H1 (cell line): ENCODE measurements around the gene VPS9D1. TPM values are rescaled to one million over a fixed set of nuclear protein-coding genes. Genes with fewer than 3 reads are reported as not detected.
A peak's percentile ranks its signal among the peaks of the same experiment; 100 is the strongest.

Source experiments
- CTCF ChIA-PET: fragments of 300-600 bp; sonication (Branson Sonifier 250); formaldehyde crosslinking; loops from one replicate; lab custom pipeline; 2021; ENCODE audit not compliant: partially characterized antibody; lab: Charles Lee
- POLR2A ChIA-PET: fragments of 300-600 bp; sonication (Branson Sonifier 250); formaldehyde crosslinking; loops from one replicate; lab custom pipeline; 2021; ENCODE audit warnings: inconsistent platforms; ENCODE audit not compliant: partially characterized antibody; lab: Charles Lee
- DNase-seq, 2 experiments: peaks; one replicate each; pipeline versions ENCODE4 v3.0.0 to v3.0.0-alpha.2; 2010 to 2022; ENCODE audit warnings: low spot score in 2 of 2, low read depth in 1 of 2, mixed read lengths in 1 of 2
- FAIRE-seq: peaks from 2 replicates; lab custom pipeline; 2011; peaks lifted over from hg19 to GRCh38; lab: Jason Lieb, UNC
- H2AFZ ChIP-seq: 2 replicates; pipeline ENCODE4 v1.8.1; 2012; ENCODE audit warnings: low read length, inconsistent platforms
- H2AK5ac ChIP-seq: 2 replicates; pipeline ENCODE4 v1.6.1; 2013; ENCODE audit warnings: low read depth, low read length
- H2BK120ac ChIP-seq: replicated peaks from 2 replicates; pipeline ENCODE3; 2013; ENCODE audit warnings: low read depth, low read length, inconsistent platforms
- H2BK12ac ChIP-seq: 2 replicates; pipeline ENCODE4 v1.6.1; 2013; ENCODE audit warnings: low read depth, low read length
- H2BK15ac ChIP-seq: 2 replicates; pipeline ENCODE4 v1.6.1; 2013; ENCODE audit warnings: low read length
- H2BK20ac ChIP-seq: 2 replicates; pipeline ENCODE4 v1.6.1; 2013; ENCODE audit warnings: low read length
- H2BK5ac ChIP-seq: 2 replicates; pipeline ENCODE4 v1.6.1; 2013; ENCODE audit warnings: low read depth, low read length
- H3K14ac ChIP-seq: 2 replicates; pipeline ENCODE4 v1.6.1; 2013; ENCODE audit warnings: inconsistent platforms; ENCODE audit not compliant: insufficient read length
- H3K18ac ChIP-seq: 2 replicates; pipeline ENCODE4 v1.6.1; 2013; ENCODE audit warnings: low read length; ENCODE audit errors: extremely low read depth
- H3K23ac ChIP-seq: 2 replicates; pipeline ENCODE4 v1.6.1; 2013; ENCODE audit warnings: inconsistent platforms; ENCODE audit not compliant: insufficient read length
- H3K23me2 ChIP-seq: 2 replicates; pipeline ENCODE4 v1.6.1; 2013; ENCODE audit warnings: low read depth, low read length
- H3K27ac ChIP-seq: 2 replicates; pipeline ENCODE4 v1.6.1; 2011; ENCODE audit warnings: low read depth, low read length, inconsistent platforms
- H3K27me3 ChIP-seq, 4 experiments: replicated peaks in 1 of 4; 1 replicate in 1 of 4; 2 replicates in 3 of 4; pipeline versions ENCODE4 v1.6.1 to v1.8.1; 2011 to 2013; ENCODE audit warnings: low read length in 3 of 4, mild to moderate bottlenecking in 3 of 4, inconsistent platforms in 2 of 4, mixed read lengths in 2 of 4, moderate library complexity in 1 of 4; ENCODE audit not compliant: control insufficient read depth in 3 of 4, insufficient read depth in 3 of 4; ENCODE audit errors: extremely low read depth in 1 of 4
- H3K36me3 ChIP-seq, 4 experiments: 2 replicates each; pipeline versions ENCODE4 v1.6.1 to v1.8.1; 2011 to 2013; ENCODE audit warnings: mild to moderate bottlenecking in 4 of 4, low read length in 3 of 4, moderate library complexity in 2 of 4, control low read depth in 1 of 4, inconsistent platforms in 1 of 4; ENCODE audit not compliant: insufficient read depth in 4 of 4, control insufficient read depth in 2 of 4
- H3K4ac ChIP-seq: replicated peaks from 2 replicates; pipeline ENCODE3; 2013; ENCODE audit warnings: low read length, low read depth, mixed read lengths, inconsistent platforms; ENCODE audit not compliant: insufficient read length
- H3K4me1 ChIP-seq, 4 experiments: replicated peaks in 1 of 4; 1 replicate in 1 of 4; 2 replicates in 3 of 4; pipeline versions ENCODE4 v1.6.1 to v1.8.1; 2011 to 2013; ENCODE audit warnings: low read length in 3 of 4, inconsistent platforms in 2 of 4, mixed read lengths in 1 of 4; ENCODE audit not compliant: insufficient read depth in 4 of 4, control insufficient read depth in 3 of 4
- H3K4me2 ChIP-seq, 2 experiments: 2 replicates each; pipeline versions ENCODE4 v1.6.1 to v1.8.1; 2011 to 2013; ENCODE audit warnings: low read depth in 2 of 2, low read length in 2 of 2, control low read depth in 1 of 2, inconsistent platforms in 1 of 2, mild to moderate bottlenecking in 1 of 2; ENCODE audit not compliant: insufficient read depth in 1 of 2
- H3K4me3 ChIP-seq, 4 experiments: fragments of 200-600, 300-600 bp in 1 of 4; sonication (generic), shearing (Covaris generic), sonication (Bioruptor Twin) in 1 of 4; 2 replicates each; pipeline versions ENCODE4 v1.5.1 to v1.8.1; 2011 to 2016; ENCODE audit warnings: low read length in 4 of 4, low read depth in 3 of 4, control low read depth in 2 of 4, inconsistent platforms in 2 of 4, mild to moderate bottlenecking in 2 of 4, mixed read lengths in 1 of 4, moderate library complexity in 1 of 4; ENCODE audit not compliant: insufficient read depth in 2 of 4; ENCODE audit errors: extremely low read depth in 1 of 4
- H3K56ac ChIP-seq: replicated peaks from 2 replicates; pipeline ENCODE3; 2013; ENCODE audit warnings: low read depth, mild to moderate bottlenecking, mixed read lengths, low read length, inconsistent platforms; ENCODE audit not compliant: insufficient read length
- H3K79me1 ChIP-seq: 2 replicates; pipeline ENCODE4 v1.6.1; 2013; ENCODE audit warnings: low read depth, low read length, control low read depth
- H3K79me2 ChIP-seq, 2 experiments: 2 replicates each; pipeline versions ENCODE4 v1.6.1 to v1.8.1; 2012 to 2013; ENCODE audit warnings: low read length in 2 of 2, mild to moderate bottlenecking in 2 of 2, inconsistent platforms in 1 of 2; ENCODE audit not compliant: insufficient read depth in 2 of 2, control insufficient read depth in 1 of 2
- H3K9ac ChIP-seq, 4 experiments: replicated peaks in 1 of 4; 1 replicate in 1 of 4; 2 replicates in 3 of 4; pipeline versions ENCODE4 v1.6.1 to v1.8.1; 2011 to 2013; ENCODE audit warnings: low read depth in 3 of 4, low read length in 3 of 4, control low read depth in 2 of 4, mild to moderate bottlenecking in 2 of 4, moderate library complexity in 2 of 4, inconsistent platforms in 1 of 4; ENCODE audit errors: extremely low read depth in 1 of 4
- H3K9me3 ChIP-seq, 2 experiments: 2 replicates each; pipeline versions ENCODE4 v1.6.1 to v1.8.1; 2012 to 2013; ENCODE audit warnings: mild to moderate bottlenecking in 2 of 2, moderate library complexity in 2 of 2, control low read depth in 1 of 2, inconsistent platforms in 1 of 2, low read depth in 1 of 2, low read length in 1 of 2, mixed read lengths in 1 of 2; ENCODE audit not compliant: insufficient read depth in 2 of 2
- H4K20me1 ChIP-seq, 2 experiments: replicated peaks in 1 of 2; 2 replicates each; pipeline versions ENCODE3 to v1.8.1; 2011 to 2013; ENCODE audit warnings: inconsistent platforms in 2 of 2, low read length in 2 of 2, mild to moderate bottlenecking in 1 of 2; ENCODE audit not compliant: insufficient read depth in 2 of 2, control insufficient read depth in 1 of 2
- H4K5ac ChIP-seq: 2 replicates; pipeline ENCODE4 v1.6.1; 2013; ENCODE audit warnings: low read length, low read depth, mixed read lengths, inconsistent platforms; ENCODE audit not compliant: insufficient read length
- H4K8ac ChIP-seq: 2 replicates; pipeline ENCODE4 v1.8.0; 2013; ENCODE audit warnings: mild to moderate bottlenecking, moderate library complexity, low read length, inconsistent platforms; ENCODE audit not compliant: insufficient read depth; ENCODE audit errors: extremely low read depth
- H4K91ac ChIP-seq: replicated peaks from 2 replicates; pipeline ENCODE3; 2013; ENCODE audit warnings: low read length, mixed read lengths, inconsistent platforms; ENCODE audit not compliant: insufficient read length
- CHD1 ChIP-seq: IDR thresholded peaks from 2 replicates; pipeline ENCODE4 v1.6.1; 2012; ENCODE audit warnings: low read depth, low read length, improper control_type of control experiment
- HDAC6 ChIP-seq: IDR thresholded peaks from one replicate; pipeline ENCODE4 v1.7.1; 2012; ENCODE audit warnings: low read depth, mild to moderate bottlenecking, inconsistent platforms, low read length, moderate library complexity
- KDM1A ChIP-seq: fragments of 200-600, 300-600 bp; sonication (generic); IDR thresholded peaks from 2 replicates; pipeline ENCODE4 v1.7.1; 2016; ENCODE audit warnings: mild to moderate bottlenecking, low read length, borderline replicate concordance
- POLR2A ChIP-seq, 2 experiments: IDR thresholded peaks; 1 replicate in 1 of 2; 2 replicates in 1 of 2; pipeline ENCODE4 v1.6.1; 2011; ENCODE audit warnings: low read depth in 2 of 2, low read length in 2 of 2, mild to moderate bottlenecking in 2 of 2; ENCODE audit errors: control extremely low read depth in 1 of 2
- RNF2 ChIP-seq: fragments of 200-900, 300-1000 bp; sonication (generic); IDR thresholded peaks from 2 replicates; pipeline ENCODE4 v1.7.1; 2016; ENCODE audit warnings: borderline replicate concordance, low read depth, mild to moderate bottlenecking, antibody characterized with exemption, low read length; ENCODE audit not compliant: poor library complexity, severe bottlenecking; ENCODE audit errors: missing control alignments
- WGBS, 2 experiments: shearing (Covaris generic) in 1 of 2; methylation state at CpG; one replicate each; pipeline versions ENCODE4 v1.1.6 to v1.1.7; 2013 to 2015; ENCODE audit warnings: low lambda C conversion rate in 2 of 2, mixed read lengths in 2 of 2, inconsistent platforms in 1 of 2, low coverage in 1 of 2, missing lambda C conversion rate in 1 of 2; ENCODE audit not compliant: insufficient replicate concordance in 2 of 2, insufficient coverage in 1 of 2, insufficient read length in 1 of 2; ENCODE audit errors: extremely low coverage in 1 of 2, missing lambda C conversion rate in 1 of 2; 5-methylcytosine and 5-hydroxymethylcytosine counted together
- polyA plus RNA-seq, 7 experiments: library from polyadenylated mRNA; depleted of rRNA in 3 of 7; stranded (reverse) in 5 of 7; unstranded in 2 of 7; fragments of >200 nt in 5 of 7; fragments of 200-250 nt in 2 of 7; gene quantifications; 1 replicate in 5 of 7; 2 replicates in 1 of 7; 4 replicates in 1 of 7; pipeline versions ENCODE4 v1.2.1 to v1.2.3, GENCODE V29; 2011 to 2013; ENCODE audit warnings: missing spikeins in 2 of 7, mixed read lengths in 2 of 7
- total RNA-seq: library from RNA; stranded (reverse); fragmentation: NEBNext Ultra II Directional; extraction: Animal tissue kit (Norgen Biotek cat#: 25700); gene quantifications from 2 replicates; pipeline ENCODE4 v1.2.1, GENCODE V29; 2021

The VPS9D1 gene
- total and polyA plus RNA-seq, 2 of the 8 experiments (the other 6 are each of a cell fraction or from before 2014, with no cell fraction given) = 2.9 to 5.4 TPM

- peak overlapping the region; percentile 59; the same call in 1 of the 2 replicates for H4K8ac ChIP-seq
- POLR2A ChIA-PET = interaction anchor here (0.6 to 6.6 kb wide), 10 partner anchors 10 to 221 kb away, joined by 3 to 36 read pairs (median 4); partner anchors contain the start of genes CDK10 and CPNE7
- no peak overlapping the region for H2BK120ac ChIP-seq
- no peak overlapping the region for H4K91ac ChIP-seq
- H2BK20ac ChIP-seq = no peak overlapping the region
- H3K4ac ChIP-seq = no peak overlapping the region
- no peaks in the 10 kb centered on the region for H3K79me1 ChIP-seq
- peaks cover 10% of the 10 kb centered on the region; the same call in 1 of the 2 replicates for H3K23me2 ChIP-seq
- TF ChIP-seq CHD1 (no peak), POLR2A (IDR thresholded peaks at IDR 0.05; ENCODE audit: control extremely low read depth in 1 of 2, low read depth in 2 of 2, low read length in 2 of 2) (peak in 1 of 2 experiments; percentile 37; a peak in 1 of 3 replicates), RNF2 (no peak), KDM1A (no peak), HDAC6 (no peak)
- H4K20me1 ChIP-seq = peaks cover 0 to 26% of the 10 kb centered on the region in 2 experiments
- H3K9me3 ChIP-seq = no peaks in the 10 kb centered on the region
- 87% methylated on average over 21 of the region's 25 CpGs; no CpG with 5 or more reads in 1 of the 2 experiments for WGBS, 2 experiments
- H3K27me3 ChIP-seq = no peaks in the 10 kb centered on the region
- DNase-seq = no peak
- no peak overlapping the region for H2BK12ac ChIP-seq
- H3K14ac ChIP-seq = no peak overlapping the region
- H3K23ac ChIP-seq = no peak overlapping the region
- H2AFZ ChIP-seq = no peak overlapping the region
- no peak overlapping the region; the same call in 1 of the 2 replicates for H2BK5ac ChIP-seq
- FAIRE-seq = no peak
- H3K4me1 ChIP-seq = peaks cover 0 to 11% (median 5%) of the 10 kb centered on the region in 4 experiments; a peak in 5 of 7 replicates
- H2AK5ac ChIP-seq = no peak overlapping the region
- no peak overlapping the region for H3K56ac ChIP-seq
- peaks cover 3 to 40% (median 15%) of the 10 kb centered on the region in 4 experiments; a peak in 7 of 8 replicates for H3K36me3 ChIP-seq
- no peak overlapping the region for H3K4me3 ChIP-seq
- H2BK15ac ChIP-seq = no peak overlapping the region
- no peak overlapping the region for H3K27ac ChIP-seq
- no peak overlapping the region for H3K9ac ChIP-seq
- no peak overlapping the region for H3K4me2 ChIP-seq
- CTCF ChIA-PET = interaction anchor here (0.7 to 2.0 kb wide), 5 partner anchors 9 to 214 kb away, joined by 3 to 6 read pairs (median 4); partner anchors contain the start of gene CDK10
- no peak overlapping the region for H3K18ac ChIP-seq
- no peaks in the 10 kb centered on the region for H3K79me2 ChIP-seq
- no peak overlapping the region for H4K5ac ChIP-seq
Measured at GRCh38 chr16:89695875-89696669, 24.6 kb downstream of the VPS9D1 start.
